ENCODE results near the gene MAN2B2. TPM values are rescaled to one million over a fixed set of nuclear protein-coding genes. Genes with fewer than 3 reads are reported as not detected.

MAN2B2 gene
- total and polyA plus RNA-seq, 4 experiments from 2014 or later, result 11.2 to 53.2 (median 41.0) TPM

GRCh38 chr4:6657242-6658208 is 82.5 kb downstream of the MAN2B2 start:
- Histone ChIP-seq H3K27ac (ENCODE audit: low read depth, low read length) (no peak overlapping the region), H3K36me3 (ENCODE audit: insufficient read depth, low read length) (no peaks in the 10 kb centered on the region), H3K27me3 (ENCODE audit: insufficient read depth, low read length) (no peaks in the 10 kb centered on the region), H3K4me3 (ENCODE audit: low read length in 2 of 2) (no peak overlapping the region), H3K4me1 (ENCODE audit: insufficient read depth, low read length) (peaks cover 13% of the 10 kb centered on the region), H3K9me3 (ENCODE audit: control insufficient read depth in 1 of 2, low read length in 2 of 2) (no peaks in the 10 kb centered on the region)
- Mint-ChIP-seq H3K4me3 (peak overlapping the region in 5 of 8 donors; percentile 39 to 76 (median 55)), H3K9me3 (peaks cover 0 to 4% (median 0%) of the 10 kb centered on the region in 8 donors), H3K4me1 (peaks cover 0 to 19% (median 7%) of the 10 kb centered on the region in 4 donors), H3K36me3 (no peaks in the 10 kb centered on the region), H3K27me3 (no peaks in the 10 kb centered on the region), H3K27ac (peak overlapping the region in 2 of 7 donors; percentile 50 to 70)
- ChIA-PET CTCF (ENCODE audit: partially characterized antibody) (interaction anchor here (1.0 to 2.0 kb wide), 3 partner anchors 12 to 216 kb away, joined by 3 to 9 read pairs (median 6); no protein-coding TSS in a partner anchor), POLR2A (ENCODE audit: partially characterized antibody) (interaction anchor here (1.3 to 4.8 kb wide), 7 partner anchors 15 to 58 kb away, joined by 3 to 59 read pairs (median 6); partner anchors contain the start of genes BLOC1S4 and MRFAP1)
- DNase-seq, result no peak
- intact Hi-C loops (cut with micrococcal nuclease), result loop anchor here (2.0 kb wide), 1 partner anchor 17 kb away; the partner anchor contains the start of gene MRFAP1

GRCh38 chr4:6658209-6658595 is 83.2 kb downstream of the MAN2B2 start:
- ChIA-PET POLR2A (ENCODE audit: partially characterized antibody) (interaction anchor here (1.2 to 4.8 kb wide), 9 partner anchors 10 to 58 kb away, joined by 3 to 59 read pairs (median 5); partner anchors contain the start of genes BLOC1S4 and MRFAP1), CTCF (ENCODE audit: partially characterized antibody) (interaction anchor here (0.6 to 2.0 kb wide), 4 partner anchors 12 to 227 kb away, joined by 3 to 9 read pairs (median 4); no protein-coding TSS in a partner anchor)
- peaks cover 13% of the 10 kb centered on the region for H3K4me1 ChIP-seq (ENCODE audit: insufficient read depth, low read length)
- Mint-ChIP-seq H3K4me1 (peaks cover 0 to 23% (median 9%) of the 10 kb centered on the region in 4 donors), H3K27me3 (no peaks in the 10 kb centered on the region), H3K4me3 (peak overlapping the region; percentile 57 to 79 (median 76)), H3K27ac (peak overlapping the region in 4 of 7 donors; percentile 9 to 83 (median 74)), H3K36me3 (no peaks in the 10 kb centered on the region), H3K9me3 (peaks cover 0 to 4% (median 0%) of the 10 kb centered on the region in 8 donors)
- H3K4me3 ChIP-seq (ENCODE audit: low read length in 2 of 2), result peak overlapping the region in 1 of 2 donors; percentile 42
- peak overlapping the region; percentile 37 for H3K27ac ChIP-seq (ENCODE audit: low read depth, low read length)
- no peak for DNase-seq
- no peaks in the 10 kb centered on the region for H3K36me3 ChIP-seq (ENCODE audit: insufficient read depth, low read length)
- intact Hi-C loops (cut with micrococcal nuclease), result loop anchor here (2.0 kb wide), 1 partner anchor 17 kb away; the partner anchor contains the start of gene MRFAP1
- H3K27me3 ChIP-seq (ENCODE audit: insufficient read depth, low read length), result no peaks in the 10 kb centered on the region
- H3K9me3 ChIP-seq (ENCODE audit: control insufficient read depth in 1 of 2, low read length in 2 of 2), result no peaks in the 10 kb centered on the region

- H3K27ac ChIP-seq (ENCODE audit: low read depth, low read length), result peak overlapping the region; percentile 37
- H3K9me3 Mint-ChIP-seq, result peaks cover 0 to 4% (median 0%) of the 10 kb centered on the region in 8 donors
- peaks cover 0 to 23% (median 9%) of the 10 kb centered on the region in 4 donors for H3K4me1 Mint-ChIP-seq
- peak; percentile 59 to 74 (median 60) for DNase-seq
- H3K9me3 ChIP-seq (ENCODE audit: control insufficient read depth in 1 of 2, low read length in 2 of 2), result no peaks in the 10 kb centered on the region
- POLR2A ChIA-PET (ENCODE audit: partially characterized antibody), result interaction anchor here (0.8 to 4.8 kb wide), 10 partner anchors 10 to 251 kb away, joined by 3 to 59 read pairs (median 4); partner anchors contain the start of genes BLOC1S4, MRFAP1 and TBC1D14
- peak overlapping the region in 4 of 7 donors; percentile 53 to 83 (median 74) for H3K27ac Mint-ChIP-seq
- H3K4me3 Mint-ChIP-seq, result peak overlapping the region; percentile 67 to 79 (median 76)
- no peaks in the 10 kb centered on the region for H3K36me3 ChIP-seq (ENCODE audit: insufficient read depth, low read length)
- H3K4me1 ChIP-seq (ENCODE audit: insufficient read depth, low read length), result peaks cover 13% of the 10 kb centered on the region
- peak overlapping the region in 1 of 2 donors; percentile 42 for H3K4me3 ChIP-seq (ENCODE audit: low read length in 2 of 2)
- no peaks in the 10 kb centered on the region for H3K27me3 ChIP-seq (ENCODE audit: insufficient read depth, low read length)
- H3K36me3 Mint-ChIP-seq, result no peaks in the 10 kb centered on the region
- intact Hi-C loops (cut with micrococcal nuclease), result loop anchor here (2.0 kb wide), 1 partner anchor 18 kb away; the partner anchor contains the start of gene MRFAP1
- CTCF ChIA-PET (ENCODE audit: partially characterized antibody), result interaction anchor here (0.6 to 2.0 kb wide), 4 partner anchors 13 to 226 kb away, joined by 3 to 9 read pairs (median 7); no protein-coding TSS in a partner anchor
- H3K27me3 Mint-ChIP-seq, result no peaks in the 10 kb centered on the region
Measured at GRCh38 chr4:6658597-6659075, 83.6 kb downstream of the MAN2B2 start.

GRCh38 chr4:6659897-6660296 is 84.9 kb downstream of the MAN2B2 start:
- Mint-ChIP-seq H3K27me3 (no peaks in the 10 kb centered on the region), H3K4me3 (peak overlapping the region in 2 of 8 donors; percentile 6 to 52), H3K27ac (peak overlapping the region in 1 of 7 donors; percentile 36), H3K36me3 (no peaks in the 10 kb centered on the region), H3K9me3 (peaks cover 0 to 4% (median 0%) of the 10 kb centered on the region in 8 donors), H3K4me1 (peaks cover 0 to 23% (median 9%) of the 10 kb centered on the region in 4 donors)
- Histone ChIP-seq H3K4me1 (ENCODE audit: insufficient read depth, low read length) (peaks cover 23% of the 10 kb centered on the region), H3K27me3 (ENCODE audit: insufficient read depth, low read length) (no peaks in the 10 kb centered on the region), H3K4me3 (ENCODE audit: low read length in 2 of 2) (no peak overlapping the region), H3K36me3 (ENCODE audit: insufficient read depth, low read length) (no peaks in the 10 kb centered on the region), H3K27ac (ENCODE audit: low read depth, low read length) (no peak overlapping the region), H3K9me3 (ENCODE audit: control insufficient read depth in 1 of 2, low read length in 2 of 2) (no peaks in the 10 kb centered on the region)
- DNase-seq, result no peak
- intact Hi-C loops (cut with micrococcal nuclease), result loop anchor here (2.0 kb wide), 1 partner anchor 19 kb away; the partner anchor contains the start of gene MRFAP1
- ChIA-PET POLR2A (ENCODE audit: partially characterized antibody) (interaction anchor here (3.0 to 4.8 kb wide), 2 partner anchors 14 to 18 kb away, joined by 44 to 59 read pairs; partner anchors contain the start of gene MRFAP1), CTCF (ENCODE audit: partially characterized antibody) (interaction anchor here (0.5 to 2.0 kb wide), 4 partner anchors 10 to 30 kb away, joined by 3 to 8 read pairs (median 4); no protein-coding TSS in a partner anchor)

DNA sequence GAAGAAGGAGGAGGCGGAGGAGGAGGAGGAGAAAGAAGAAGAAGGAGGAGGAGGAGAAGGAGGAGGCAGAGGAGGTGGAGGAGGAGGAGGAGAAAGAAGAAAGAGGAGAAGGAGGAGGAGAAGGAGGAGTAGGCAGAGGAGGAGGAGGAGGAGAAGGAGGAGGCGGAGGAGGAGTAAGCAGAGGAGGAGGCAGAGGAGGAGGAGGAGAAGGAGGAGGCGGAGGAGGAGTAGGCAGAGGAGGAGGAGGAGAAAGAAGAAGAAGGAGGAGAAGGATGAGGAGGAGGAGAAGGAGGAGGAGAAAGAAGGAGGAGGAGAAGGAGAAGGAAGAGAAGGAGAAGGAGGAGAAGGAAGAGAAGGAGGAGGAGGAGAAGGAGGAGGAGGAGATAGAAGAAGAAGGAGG is 85.4 kb downstream of the MAN2B2 start:
- Histone ChIP-seq H3K27ac (ENCODE audit: low read depth, low read length) (no peak overlapping the region), H3K4me1 (ENCODE audit: insufficient read depth, low read length) (peaks cover 24% of the 10 kb centered on the region), H3K27me3 (ENCODE audit: insufficient read depth, low read length) (no peaks in the 10 kb centered on the region), H3K4me3 (ENCODE audit: low read length in 2 of 2) (no peak overlapping the region), H3K36me3 (ENCODE audit: insufficient read depth, low read length) (no peaks in the 10 kb centered on the region), H3K9me3 (ENCODE audit: control insufficient read depth in 1 of 2, low read length in 2 of 2) (no peaks in the 10 kb centered on the region)
- Mint-ChIP-seq H3K36me3 (no peaks in the 10 kb centered on the region), H3K9me3 (peaks cover 0 to 4% (median 0%) of the 10 kb centered on the region in 8 donors), H3K4me1 (peaks cover 0 to 23% (median 9%) of the 10 kb centered on the region in 4 donors), H3K27me3 (no peaks in the 10 kb centered on the region), H3K4me3 (no peak overlapping the region), H3K27ac (no peak overlapping the region)
- ChIA-PET POLR2A (ENCODE audit: partially characterized antibody) (interaction anchor here (3.0 kb wide), 1 partner anchor 18 kb away, joined by 59 read pairs; the partner anchor contains the start of gene MRFAP1), CTCF (ENCODE audit: partially characterized antibody) (interaction anchor here (2.0 kb wide), 1 partner anchor 15 kb away, joined by 8 read pairs; no protein-coding TSS in a partner anchor)
- intact Hi-C loops (cut with micrococcal nuclease), result no loop called here
- no peak for DNase-seq

- H3K4me1 ChIP-seq (ENCODE audit: insufficient read depth, low read length), result peaks cover 24% of the 10 kb centered on the region
- intact Hi-C loops (cut with micrococcal nuclease), result no loop called here
- H3K27me3 Mint-ChIP-seq, result no peaks in the 10 kb centered on the region
- peaks cover 0 to 23% (median 9%) of the 10 kb centered on the region in 4 donors for H3K4me1 Mint-ChIP-seq
- CTCF ChIA-PET (ENCODE audit: partially characterized antibody), result interaction anchor here (1.1 to 3.4 kb wide), 5 partner anchors 24 to 246 kb away, joined by 3 to 19 read pairs (median 4); no protein-coding TSS in a partner anchor
- H3K36me3 Mint-ChIP-seq, result no peaks in the 10 kb centered on the region
- H3K4me3 Mint-ChIP-seq, result peak overlapping the region in 1 of 8 donors; percentile 29
- no peak overlapping the region for H3K27ac ChIP-seq (ENCODE audit: low read depth, low read length)
- H3K4me3 ChIP-seq (ENCODE audit: low read length in 2 of 2), result no peak overlapping the region
- H3K9me3 ChIP-seq (ENCODE audit: control insufficient read depth in 1 of 2, low read length in 2 of 2), result no peaks in the 10 kb centered on the region
- H3K9me3 Mint-ChIP-seq, result no peaks in the 10 kb centered on the region
- H3K27ac Mint-ChIP-seq, result peak overlapping the region in 1 of 7 donors; percentile 18
- H3K27me3 ChIP-seq (ENCODE audit: insufficient read depth, low read length), result no peaks in the 10 kb centered on the region
- H3K36me3 ChIP-seq (ENCODE audit: insufficient read depth, low read length), result no peaks in the 10 kb centered on the region
- no peak for DNase-seq
- POLR2A ChIA-PET (ENCODE audit: partially characterized antibody), result interaction anchor here (1.2 to 4.1 kb wide), 7 partner anchors 11 to 47 kb away, joined by 3 to 34 read pairs (median 9); partner anchors contain the start of genes MRFAP1 and MRFAP1L1
Measured at GRCh38 chr4:6662591-6662990, 87.6 kb downstream of the MAN2B2 start.

All from CD4-positive, alpha-beta memory T cell (primary cell).